ENCODE results near the gene EFNA2.

The EFNA2 gene

DNA sequence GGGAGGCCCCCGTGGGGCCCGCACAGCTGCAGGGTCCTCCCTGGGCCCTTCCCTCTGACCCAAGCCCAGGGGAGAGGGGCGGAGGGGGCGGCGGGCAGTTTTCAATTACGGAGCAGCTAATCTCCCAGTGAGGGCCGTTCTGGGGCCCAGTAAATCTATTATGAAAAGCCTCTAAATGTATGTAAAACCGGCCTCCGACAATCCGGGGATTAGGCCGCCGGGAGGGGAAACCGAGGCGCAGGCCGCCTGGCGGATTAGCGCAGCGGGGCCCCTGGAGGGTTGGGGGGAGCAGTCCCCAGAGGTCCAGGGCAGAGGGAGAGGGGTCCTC lies 25.1 kb downstream of the EFNA2 start:
- DNase-seq (ENCODE audit: low read depth), result no peak
- no peak overlapping the region for H3K4me3 ChIP-seq (ENCODE audit: low read length)
- TF ChIP-seq, protein P1, sequence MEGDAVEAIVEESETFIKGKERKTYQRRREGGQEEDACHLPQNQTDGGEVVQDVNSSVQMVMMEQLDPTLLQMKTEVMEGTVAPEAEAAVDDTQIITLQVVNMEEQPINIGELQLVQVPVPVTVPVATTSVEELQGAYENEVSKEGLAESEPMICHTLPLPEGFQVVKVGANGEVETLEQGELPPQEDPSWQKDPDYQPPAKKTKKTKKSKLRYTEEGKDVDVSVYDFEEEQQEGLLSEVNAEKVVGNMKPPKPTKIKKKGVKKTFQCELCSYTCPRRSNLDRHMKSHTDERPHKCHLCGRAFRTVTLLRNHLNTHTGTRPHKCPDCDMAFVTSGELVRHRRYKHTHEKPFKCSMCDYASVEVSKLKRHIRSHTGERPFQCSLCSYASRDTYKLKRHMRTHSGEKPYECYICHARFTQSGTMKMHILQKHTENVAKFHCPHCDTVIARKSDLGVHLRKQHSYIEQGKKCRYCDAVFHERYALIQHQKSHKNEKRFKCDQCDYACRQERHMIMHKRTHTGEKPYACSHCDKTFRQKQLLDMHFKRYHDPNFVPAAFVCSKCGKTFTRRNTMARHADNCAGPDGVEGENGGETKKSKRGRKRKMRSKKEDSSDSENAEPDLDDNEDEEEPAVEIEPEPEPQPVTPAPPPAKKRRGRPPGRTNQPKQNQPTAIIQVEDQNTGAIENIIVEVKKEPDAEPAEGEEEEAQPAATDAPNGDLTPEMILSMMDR (conservative IDR thresholded peaks at IDR 0.05; ENCODE audit: low read length), result no peak

DNA sequence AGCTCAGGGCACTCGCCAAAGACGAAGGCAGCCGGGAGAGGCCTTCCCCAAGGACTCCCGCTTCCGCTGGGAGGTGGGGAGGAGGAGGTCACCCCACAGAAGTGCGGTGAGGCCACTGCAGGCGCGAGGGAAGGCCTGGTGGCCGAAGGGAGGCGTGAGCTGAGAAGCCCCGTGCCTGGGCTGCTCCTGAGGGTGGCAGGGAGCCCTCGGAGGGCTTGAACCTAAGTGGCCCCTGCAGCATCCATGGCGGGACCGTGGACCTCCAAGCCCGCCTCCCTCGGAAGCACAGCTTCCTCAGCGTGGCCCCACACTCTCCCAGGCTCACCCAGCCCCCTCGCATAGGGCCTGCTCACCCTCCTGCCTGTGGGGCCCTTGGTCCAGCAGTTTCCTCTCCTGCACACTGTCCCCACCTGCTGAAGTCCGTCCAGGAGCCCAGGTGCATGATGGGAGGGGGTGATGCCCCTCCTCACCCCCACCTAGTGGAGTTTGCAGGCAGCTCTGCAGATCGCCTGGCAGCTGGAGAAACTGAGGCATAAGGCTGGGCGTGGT lies 25.9 kb downstream of the EFNA2 start:
- TF ChIP-seq, protein P1 (conservative IDR thresholded peaks at IDR 0.05; ENCODE audit: low read length), result no peak
- DNase-seq (ENCODE audit: low read depth), result no peak
- no peak overlapping the region for H3K4me3 ChIP-seq (ENCODE audit: low read length)

DNA sequence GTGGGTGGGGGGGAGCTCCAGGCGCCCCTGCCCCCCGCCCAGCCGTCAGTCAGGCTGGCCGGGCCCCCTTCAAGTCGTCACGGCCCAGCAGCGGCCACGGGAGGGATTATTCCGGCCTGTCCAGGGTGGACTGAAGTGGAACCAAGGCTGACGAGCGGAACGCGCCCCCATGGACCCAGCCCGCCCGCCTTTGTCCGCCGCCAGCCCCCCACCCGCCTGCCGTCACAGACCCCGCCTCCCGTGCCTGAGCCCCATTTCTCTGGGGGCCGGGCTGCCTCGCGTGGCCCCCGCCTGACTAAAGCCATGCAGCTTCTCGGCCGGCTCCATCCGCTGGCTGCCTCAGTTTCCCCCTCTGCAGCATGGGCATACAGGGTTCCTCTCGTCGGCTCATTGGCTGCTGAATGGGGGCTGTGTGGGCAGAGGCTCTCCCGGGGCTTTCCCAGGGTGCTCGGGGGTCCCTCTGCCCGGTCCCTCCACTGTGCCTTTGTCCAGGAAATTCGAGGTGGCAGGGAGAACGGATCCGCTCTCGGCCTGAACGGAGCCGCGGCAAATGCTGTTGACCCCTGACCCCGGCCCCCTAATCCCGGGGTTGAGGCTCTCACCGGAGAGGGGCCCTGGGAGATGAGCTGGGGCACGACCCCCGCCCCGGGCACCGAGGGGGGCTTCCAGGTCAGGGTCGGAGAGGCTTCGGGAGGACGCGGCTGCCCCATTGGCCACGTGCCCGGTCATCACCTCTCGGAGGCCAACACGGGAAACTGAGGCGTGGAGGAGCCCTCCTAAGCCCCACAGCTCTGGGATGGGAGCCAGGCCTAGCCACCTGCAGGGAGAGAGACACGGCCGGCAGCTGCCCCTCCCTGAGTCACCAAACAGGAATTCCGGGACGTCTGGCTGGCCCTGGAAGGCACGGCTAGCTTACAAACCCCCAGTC lies 27.4 kb downstream of the EFNA2 start:
- DNase-seq (ENCODE audit: low read depth), result peak; percentile 42
- TF ChIP-seq, protein P1 (conservative IDR thresholded peaks at IDR 0.05; ENCODE audit: low read length), result no peak
- no peak overlapping the region for H3K4me3 ChIP-seq (ENCODE audit: low read length)

DNA sequence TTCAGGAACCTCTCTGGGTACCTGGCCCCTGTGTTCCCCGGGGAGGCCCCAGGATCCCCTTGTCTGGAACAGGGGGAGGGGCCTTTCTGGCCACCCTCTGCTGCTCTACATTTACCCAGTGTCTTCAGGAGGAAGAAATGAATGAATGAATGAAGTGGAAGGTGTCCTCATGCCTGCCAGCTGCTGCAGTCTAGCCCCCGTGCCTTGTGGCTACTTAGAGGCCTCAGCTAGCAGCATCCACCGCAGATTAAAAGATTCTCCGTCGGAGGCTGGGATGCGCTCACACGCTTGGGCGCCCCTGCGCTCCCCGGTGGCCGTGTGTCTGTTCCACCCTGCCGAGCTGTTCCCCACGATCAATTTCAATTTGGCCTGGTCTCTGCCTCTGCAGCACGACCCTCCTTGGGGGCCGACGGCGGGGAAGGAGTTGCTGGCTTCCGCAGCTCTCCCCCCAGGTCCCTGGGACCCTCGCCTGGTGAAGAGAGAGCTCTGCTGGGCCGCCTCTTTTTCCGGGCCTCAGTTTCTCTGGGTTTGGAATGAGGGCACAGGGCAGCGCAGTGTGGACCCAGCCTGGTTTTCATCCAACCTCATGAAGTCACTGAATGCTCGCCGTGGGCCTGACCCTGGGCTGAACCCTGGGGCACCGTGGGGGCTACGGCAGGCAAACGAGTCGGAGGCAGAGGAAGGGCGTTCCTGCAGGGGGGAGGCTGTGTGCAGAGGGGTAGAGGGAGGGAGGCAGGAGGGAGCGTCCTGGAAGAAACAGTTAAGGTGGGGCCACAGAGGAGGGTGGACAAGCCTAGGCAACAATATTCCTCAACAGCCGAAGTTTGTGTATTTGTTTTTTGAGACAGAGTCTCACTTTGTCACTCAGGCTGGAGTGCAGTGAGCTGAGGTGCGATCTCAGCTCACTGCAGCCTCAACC lies 28.3 kb downstream of the EFNA2 start:
- no peak overlapping the region for H3K4me3 ChIP-seq (ENCODE audit: low read length)
- DNase-seq (ENCODE audit: low read depth), result no peak
- TF ChIP-seq, protein P1 (conservative IDR thresholded peaks at IDR 0.05; ENCODE audit: low read length), result no peak

DNA sequence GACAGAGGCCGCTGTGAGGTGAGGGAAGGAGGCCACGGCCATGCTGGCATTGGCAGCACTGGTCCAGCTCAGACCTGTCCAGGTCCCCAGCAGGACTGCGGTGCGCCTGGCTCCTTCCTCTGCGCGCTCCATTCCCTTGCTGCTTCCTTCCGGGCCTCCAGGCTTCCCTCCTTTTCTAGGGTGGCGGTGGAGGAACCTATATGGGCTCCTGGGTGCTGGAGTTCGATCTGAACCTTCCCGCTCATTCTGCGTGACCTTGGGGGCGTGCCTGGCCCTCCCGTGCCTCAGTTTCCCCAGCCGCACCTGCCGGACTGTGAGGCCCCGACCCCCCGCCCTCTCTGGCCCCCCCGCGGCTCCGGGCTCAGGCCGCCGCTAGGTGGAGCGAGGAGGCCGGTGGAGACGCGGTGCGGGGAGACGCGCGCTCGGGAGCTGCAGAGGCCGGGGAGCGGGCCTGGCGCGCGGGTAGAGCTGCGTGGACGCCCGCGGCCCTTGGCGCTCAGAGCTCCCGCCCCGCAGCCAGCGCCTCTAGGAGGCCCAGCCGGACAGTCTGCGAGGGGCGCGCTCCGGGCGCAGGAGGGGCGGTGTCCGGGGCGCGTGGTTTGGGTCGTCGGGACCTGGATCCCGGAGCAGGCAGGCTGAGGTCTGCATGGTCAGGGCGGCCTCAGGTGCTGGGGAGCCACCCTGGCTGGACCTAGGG lies 29.9 kb downstream of the EFNA2 start:
- no peak overlapping the region for H3K4me3 ChIP-seq (ENCODE audit: low read length)
- peak; percentile 43 for DNase-seq (ENCODE audit: low read depth)
- TF ChIP-seq, protein P1 (conservative IDR thresholded peaks at IDR 0.05; ENCODE audit: low read length), result peak; percentile 22; the same call in 1 of the 2 replicates

DNA sequence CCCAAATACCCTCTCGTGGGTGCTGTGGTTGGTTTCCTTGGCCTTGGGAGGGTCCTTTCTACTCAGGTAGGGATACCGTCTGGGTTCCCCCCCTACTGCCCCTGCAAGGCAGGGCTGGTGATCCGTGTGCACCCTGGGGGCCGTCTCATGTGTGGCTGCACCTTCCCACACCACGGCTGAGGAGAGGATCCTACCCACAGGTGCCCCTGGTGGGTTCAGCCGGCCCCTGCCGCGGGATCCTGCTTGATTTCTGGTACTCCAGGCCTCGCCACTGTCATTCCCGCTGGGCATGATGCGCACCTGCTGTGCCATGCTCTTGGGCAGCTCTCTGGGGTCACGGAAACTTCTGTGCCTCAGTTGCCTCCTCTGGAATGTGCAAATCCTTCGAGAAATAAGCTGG lies 30.8 kb downstream of the EFNA2 start:
- no peak overlapping the region for H3K4me3 ChIP-seq (ENCODE audit: low read length)
- TF ChIP-seq, protein P1 (conservative IDR thresholded peaks at IDR 0.05; ENCODE audit: low read length), result no peak
- no peak for DNase-seq (ENCODE audit: low read depth)

Data from AG10803 (cell line).